G401 (cell line): ENCODE measurements around the gene RETNLB. TPM values are rescaled to one million over a fixed set of nuclear protein-coding genes. Genes with fewer than 3 reads are reported as not detected.

Experiments used
- total RNA-seq: library from RNA; depleted of rRNA; stranded (reverse); fragments of >200 nt; shearing (Covaris generic); gene quantifications from 2 replicates; pipeline ENCODE4 v1.2.3, GENCODE V29; 2014; rRNA removed

The RETNLB gene
- total RNA-seq, 1 experiment from 2014 or later, result not detected

Other genes starting within 250 kb of the RETNLB start
- gene MYH15, start 246.8 kb downstream of the RETNLB start, total RNA-seq, result under 0.01 TPM in 1 of 2 replicates, not detected in the other
- 30.2 and 34.3 TPM in 2 replicates for gene CIP2A, start 168.0 kb downstream of the RETNLB start, total RNA-seq
- gene DZIP3, start 167.7 kb downstream of the RETNLB start, total RNA-seq, result 12.6 and 17.8 TPM in 2 replicates
- not detected in 2 replicates for gene TRAT1, start 65.4 kb upstream of the RETNLB start, total RNA-seq
- not detected in 2 replicates for gene GUCA1C, start 196.5 kb upstream of the RETNLB start, total RNA-seq